Measurements from ENCODE around the gene CRACR2A. TPM values are rescaled to one million over a fixed set of nuclear protein-coding genes. Genes with fewer than 3 reads are reported as not detected.

Gene CRACR2A
- total and polyA plus RNA-seq, 2 of the 13 experiments (the other 11 are each of a cell fraction or from before 2014, with no cell fraction given), result 0.09 to 0.20 TPM

GRCh38 chr12:3692616-3693365 lies 60.1 kb downstream of the CRACR2A start (continued):
- no peak for TF ChIP-seq ZNF44 (CRISPR knock-in tag; IDR thresholded peaks at IDR 0.05)

- Histone ChIP-seq H3K27me3 (ENCODE audit: control insufficient read depth in 1 of 2, insufficient read depth in 2 of 2, low read length in 2 of 2) (no peaks in the 10 kb centered on the region), H3K36me3 (replicated peaks in 1 of 2; ENCODE audit: control insufficient read depth in 1 of 2, insufficient read depth in 2 of 2, low read length in 2 of 2) (no peaks in the 10 kb centered on the region), H3K79me2 (ENCODE audit: insufficient read depth, low read length) (no peaks in the 10 kb centered on the region), H3K27ac (ENCODE audit: extremely low read length, insufficient read depth, low read length) (no peak overlapping the region), H3K9ac (ENCODE audit: insufficient read depth, low read depth, low read length) (no peak overlapping the region), H3K4me1 (ENCODE audit: insufficient read depth, low read length) (no peaks in the 10 kb centered on the region), H2AFZ (ENCODE audit: low read length) (no peak overlapping the region), H3K9me3 (ENCODE audit: low read length) (no peaks in the 10 kb centered on the region), H4K20me1 (ENCODE audit: insufficient read depth, low read length) (no peaks in the 10 kb centered on the region), H3K4me2 (ENCODE audit: low read depth, low read length) (no peak overlapping the region), H3K4me3 (replicated peaks in 1 of 3; ENCODE audit: insufficient read depth in 1 of 3, low read depth in 2 of 3, low read length in 3 of 3) (no peak overlapping the region)
- BruUV-seq (replicated peaks), result no TSS peak
- ChIA-PET POLR2A (no interaction called here), CTCF (ENCODE audit: low intra/inter-chr PET ratio, low total read pairs) (no interaction called here)
- no peak for FAIRE-seq
- no peak for ATAC-seq
- DNase-seq (ENCODE audit: low spot score), result no peak
- in situ Hi-C loops (cut with HindIII; ENCODE audit: extremely low pct_ligation_motif_present, low pct_unique_long_range_greater_than_20kb) (no loop called here), intact Hi-C loops (cut with micrococcal nuclease; ENCODE audit: unreplicated experiment) (no loop called here)
- 0% methylated on average over 1 of the region's 2 CpGs for WGBS (ENCODE audit: low lambda C conversion rate)
- TF ChIP-seq ZNF101 (CRISPR knock-in tag; IDR thresholded peaks at IDR 0.05; ENCODE audit: borderline replicate concordance, low read depth), result no peak
- TF ChIP-seq, protein P1, sequence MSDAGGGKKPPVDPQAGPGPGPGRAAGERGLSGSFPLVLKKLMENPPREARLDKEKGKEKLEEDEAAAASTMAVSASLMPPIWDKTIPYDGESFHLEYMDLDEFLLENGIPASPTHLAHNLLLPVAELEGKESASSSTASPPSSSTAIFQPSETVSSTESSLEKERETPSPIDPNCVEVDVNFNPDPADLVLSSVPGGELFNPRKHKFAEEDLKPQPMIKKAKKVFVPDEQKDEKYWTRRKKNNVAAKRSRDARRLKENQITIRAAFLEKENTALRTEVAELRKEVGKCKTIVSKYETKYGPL (CRISPR knock-in tag; IDR thresholded peaks at IDR 0.05), result no peak
- TF ChIP-seq FOXC1 (CRISPR knock-in tag; IDR thresholded peaks at IDR 0.05; ENCODE audit: borderline replicate concordance), result no peak
- TF ChIP-seq, protein P2, sequence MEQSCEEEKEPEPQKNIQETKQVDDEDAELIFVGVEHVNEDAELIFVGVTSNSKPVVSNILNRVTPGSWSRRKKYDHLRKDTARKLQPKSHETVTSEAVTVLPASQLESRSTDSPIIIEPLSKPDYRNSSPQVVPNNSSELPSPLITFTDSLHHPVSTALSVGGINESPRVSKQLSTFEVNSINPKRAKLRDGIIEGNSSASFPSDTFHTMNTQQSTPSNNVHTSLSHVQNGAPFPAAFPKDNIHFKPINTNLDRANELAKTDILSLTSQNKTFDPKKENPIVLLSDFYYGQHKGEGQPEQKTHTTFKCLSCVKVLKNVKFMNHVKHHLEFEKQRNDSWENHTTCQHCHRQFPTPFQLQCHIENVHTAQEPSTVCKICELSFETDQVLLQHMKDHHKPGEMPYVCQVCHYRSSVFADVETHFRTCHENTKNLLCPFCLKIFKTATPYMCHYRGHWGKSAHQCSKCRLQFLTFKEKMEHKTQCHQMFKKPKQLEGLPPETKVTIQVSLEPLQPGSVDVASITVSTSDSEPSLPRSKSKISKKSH (CRISPR knock-in tag; IDR thresholded peaks at IDR 0.05; ENCODE audit: borderline replicate concordance), result no peak
- no peak for TF ChIP-seq HNF1B (CRISPR knock-in tag; IDR thresholded peaks at IDR 0.05)
- TF ChIP-seq, protein P3, sequence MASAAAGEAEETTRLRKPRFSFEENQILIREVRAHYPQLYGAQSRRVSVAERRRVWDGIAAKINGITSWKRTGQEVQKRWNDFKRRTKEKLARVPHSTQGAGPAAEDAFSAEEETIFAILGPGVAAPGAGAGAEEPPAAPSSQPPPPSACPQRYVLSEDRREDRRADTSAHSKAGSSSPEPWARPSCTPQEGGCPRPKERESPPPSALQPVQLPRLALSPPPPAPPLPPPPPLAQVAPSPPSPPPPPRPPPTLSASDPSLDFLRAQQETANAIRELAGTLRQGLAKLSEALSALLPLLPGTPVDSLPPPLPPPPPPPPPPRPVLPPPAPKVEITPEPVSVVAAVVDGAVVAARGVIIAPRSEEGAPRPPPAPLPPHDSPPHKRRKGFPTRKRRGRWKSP (CRISPR knock-in tag; IDR thresholded peaks at IDR 0.05), result no peak
- no peak for TF ChIP-seq ZNF615 (CRISPR knock-in tag; IDR thresholded peaks at IDR 0.05; ENCODE audit: borderline replicate concordance)
- no peak for TF ChIP-seq ZNF337 (CRISPR knock-in tag; IDR thresholded peaks at IDR 0.05; ENCODE audit: borderline replicate concordance, low read depth)
- TF ChIP-seq STAT6 (CRISPR knock-in tag; IDR thresholded peaks at IDR 0.05; ENCODE audit: borderline replicate concordance), result no peak
- no peak for TF ChIP-seq DPF2 (CRISPR knock-in tag; IDR thresholded peaks at IDR 0.05; ENCODE audit: borderline replicate concordance, low read depth)
- no peak for TF ChIP-seq THAP8 (CRISPR knock-in tag; IDR thresholded peaks at IDR 0.05; ENCODE audit: borderline replicate concordance)
Observed at GRCh38 chr12:3686463-3686862, 66.4 kb downstream of the CRACR2A start.

All from HepG2 (cell line).